H54 (cell line): ENCODE measurements around the gene NUDCD3.

Experiments used
- DNase-seq: peaks from one replicate; pipeline ENCODE4 v3.0.0; 2011; ENCODE audit warnings: low spot score, mixed read lengths; ENCODE audit not compliant: insufficient read length
- FAIRE-seq: peaks from 3 replicates; lab custom pipeline; 2011; peaks lifted over from hg19 to GRCh38; lab: Jason Lieb, UNC
- POLR2A ChIP-seq: IDR thresholded peaks from 2 replicates; pipeline ENCODE4 v1.6.1; 2011; ENCODE audit warnings: low read depth, mild to moderate bottlenecking, low read length

Gene NUDCD3

DNA sequence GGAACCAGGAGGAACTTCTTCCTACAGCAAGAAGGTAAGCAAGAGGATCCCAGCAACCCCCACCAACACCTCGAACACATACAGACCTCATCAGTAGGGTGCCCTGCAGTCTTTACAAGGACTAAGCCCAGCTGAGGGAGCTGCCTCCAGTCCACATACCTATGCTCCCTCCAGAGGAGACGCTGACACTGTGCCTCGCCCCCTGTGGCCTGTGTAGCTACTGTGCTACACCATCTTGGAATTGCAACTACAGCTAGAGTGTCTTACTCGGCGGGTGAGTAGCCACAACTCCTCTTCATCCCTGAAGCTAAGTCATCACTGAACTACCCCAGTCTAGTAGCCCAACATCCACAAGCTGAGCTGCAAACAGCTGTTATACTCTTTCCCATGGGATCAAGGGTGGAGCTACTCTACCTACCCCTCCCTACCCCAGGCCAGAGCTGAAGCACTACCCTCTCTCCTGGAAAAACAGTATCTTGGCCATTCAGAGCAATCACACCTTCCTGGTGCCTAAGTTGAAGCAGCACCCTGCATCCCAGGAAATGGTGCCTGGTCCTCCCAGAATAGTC lies 122.9 kb downstream of the NUDCD3 start:
- no peak for FAIRE-seq
- TF ChIP-seq POLR2A = no peak
- DNase-seq = no peak

DNA sequence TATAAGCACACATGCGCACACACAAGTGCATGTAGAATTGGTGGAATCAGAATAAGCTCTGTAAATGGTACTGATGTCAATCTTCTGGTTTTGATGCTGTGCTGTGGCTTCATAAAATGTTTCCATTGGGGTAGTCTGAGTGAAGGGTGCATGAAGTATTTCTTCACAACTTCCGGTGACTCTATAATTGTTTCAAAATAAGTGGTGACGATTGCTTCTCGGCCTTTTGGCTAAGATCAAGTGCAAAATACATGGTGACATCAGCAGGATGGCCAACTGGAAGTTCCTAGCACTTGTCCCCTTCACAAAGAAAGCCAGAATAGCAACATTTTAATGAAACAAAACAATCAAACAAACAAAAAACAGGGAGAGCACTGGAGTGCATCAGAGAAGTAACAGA lies 123.5 kb downstream of the NUDCD3 start:
- TF ChIP-seq POLR2A = no peak
- no peak for DNase-seq
- no peak for FAIRE-seq

DNA sequence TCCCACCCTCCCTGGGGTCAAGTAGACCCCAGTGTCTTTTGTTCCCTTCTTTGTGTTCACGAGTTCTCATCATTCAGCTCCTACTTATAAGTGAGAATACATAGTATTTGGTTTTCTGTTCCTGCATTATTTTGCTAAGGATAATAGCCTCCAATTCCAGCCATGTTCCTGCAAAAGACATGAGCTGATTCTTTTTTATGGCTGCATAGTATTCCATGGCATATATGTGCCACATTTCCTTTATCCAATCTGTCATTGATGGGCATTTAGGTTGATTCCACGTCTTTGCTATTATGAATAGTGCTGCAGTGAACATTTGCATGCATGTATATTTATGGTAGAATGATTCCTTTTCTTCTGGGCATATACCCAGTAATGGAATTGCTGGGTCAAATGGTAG lies 136.8 kb downstream of the NUDCD3 start:
- DNase-seq = no peak
- no peak for TF ChIP-seq POLR2A
- FAIRE-seq = no peak

DNA sequence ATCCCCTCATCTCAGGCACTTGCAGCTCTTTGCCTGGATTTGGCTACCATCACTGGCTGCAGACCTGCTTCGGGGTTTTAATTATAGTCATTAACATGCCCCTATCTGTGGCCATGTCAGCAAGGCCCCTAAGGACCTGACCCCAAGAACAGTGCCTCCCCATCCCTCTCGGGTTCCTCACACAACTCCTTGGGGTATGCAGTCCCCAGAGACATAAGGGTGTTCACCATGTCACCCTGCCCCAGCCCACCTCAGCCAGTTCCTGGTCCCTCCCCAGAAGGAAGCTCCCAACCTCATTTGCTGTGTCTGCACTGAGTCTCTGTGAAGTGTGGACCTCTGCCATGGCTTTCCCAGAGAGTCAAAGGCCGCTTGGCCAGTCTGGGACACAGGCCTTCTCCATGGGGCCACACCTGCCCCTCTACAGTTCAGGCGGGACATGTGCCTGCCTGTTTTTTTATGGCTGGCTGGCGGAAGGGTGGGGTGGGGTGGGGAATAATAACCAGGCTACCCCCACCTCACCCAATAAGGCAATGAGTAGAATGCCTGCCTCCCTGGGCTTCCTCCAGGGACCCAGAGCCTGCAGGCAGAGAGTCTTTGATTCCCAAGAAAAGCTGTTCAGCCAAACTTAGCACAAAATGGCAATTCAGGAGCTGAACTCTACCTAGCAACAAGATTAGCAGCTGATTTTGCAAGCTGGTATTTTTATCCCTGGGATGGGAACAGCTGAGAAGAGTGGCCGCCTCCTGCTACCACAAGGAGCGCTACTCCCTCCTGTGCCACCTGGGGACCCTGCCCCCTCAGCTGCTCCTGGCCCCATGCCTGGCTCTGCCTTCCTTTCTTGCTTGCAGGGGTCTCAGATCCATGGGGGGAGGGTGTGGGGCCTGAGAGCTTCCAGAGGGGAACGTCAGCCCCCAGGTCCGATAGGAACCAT lies 141.3 kb downstream of the NUDCD3 start:
- TF ChIP-seq POLR2A = no peak
- DNase-seq (no peak), FAIRE-seq (no peak)

DNA sequence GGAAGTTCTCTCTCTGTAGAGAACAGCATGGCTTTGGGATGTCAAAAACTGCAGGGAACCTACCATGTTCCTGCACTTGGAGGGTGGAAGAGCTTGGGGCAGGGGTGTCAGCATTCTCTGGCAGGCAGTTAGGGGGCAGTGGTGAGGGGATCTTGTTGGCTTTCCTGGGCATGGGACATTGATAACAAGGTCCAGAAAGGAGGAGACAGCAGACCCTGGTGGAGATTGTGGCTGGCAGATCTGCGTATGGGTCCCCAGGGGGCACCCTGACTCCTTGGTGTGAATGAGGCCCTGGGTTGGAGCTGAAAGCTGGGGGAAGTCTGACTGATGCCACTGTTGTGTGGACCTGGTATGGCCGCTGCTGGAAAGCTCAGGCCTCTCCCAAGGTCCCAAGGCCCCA lies 142.2 kb downstream of the NUDCD3 start:
- DNase-seq (peak; percentile 70), FAIRE-seq (no peak)
- no peak for TF ChIP-seq POLR2A

DNA sequence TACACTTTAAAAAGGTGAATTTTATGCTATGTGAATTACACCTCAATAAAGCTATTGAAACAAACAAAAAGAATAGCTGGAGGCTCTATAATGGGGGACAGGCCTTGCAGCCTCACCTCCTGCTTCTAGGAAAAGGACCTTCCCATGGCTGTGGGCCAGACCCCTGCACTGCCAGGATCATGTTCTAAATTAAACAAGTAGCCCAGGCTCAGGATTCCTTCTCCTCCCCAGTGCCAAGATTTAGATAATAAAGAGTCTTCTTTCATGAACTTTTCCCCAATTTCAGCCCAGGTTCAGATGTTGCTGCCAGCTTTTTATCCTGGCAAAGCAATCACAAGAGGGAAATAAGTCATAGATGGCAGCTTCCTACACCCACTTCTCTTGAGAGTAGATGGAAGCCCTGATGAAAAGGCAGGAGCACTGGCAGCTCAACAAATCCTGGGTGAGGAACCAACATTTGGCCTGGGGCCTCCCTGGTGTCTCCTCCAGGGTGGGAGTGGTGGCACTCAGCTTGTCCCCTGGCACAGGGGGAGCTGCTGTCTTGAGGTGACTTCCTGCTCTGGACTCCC lies 142.8 kb downstream of the NUDCD3 start:
- no peak for TF ChIP-seq POLR2A
- FAIRE-seq = no peak
- DNase-seq = no peak

DNA sequence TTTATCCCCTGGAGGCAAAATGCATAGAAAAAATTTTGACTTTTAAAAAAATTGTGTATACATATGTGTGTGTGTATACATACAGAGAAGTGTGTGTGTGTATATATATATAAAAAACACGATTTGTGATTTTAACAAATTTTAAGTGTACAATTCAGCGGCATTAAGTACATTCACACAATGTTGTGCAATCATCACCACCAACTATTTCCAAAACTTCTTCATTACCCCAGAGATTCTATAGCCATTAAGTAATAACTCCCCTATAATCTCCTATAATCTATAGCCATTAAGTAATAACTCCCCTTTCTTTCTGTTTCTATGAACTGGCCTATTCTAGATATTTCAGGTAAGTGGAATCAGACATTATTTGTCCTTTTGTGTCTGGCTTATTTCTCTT lies 144.4 kb downstream of the NUDCD3 start:
- DNase-seq = no peak
- TF ChIP-seq POLR2A = no peak
- no peak for FAIRE-seq

DNA sequence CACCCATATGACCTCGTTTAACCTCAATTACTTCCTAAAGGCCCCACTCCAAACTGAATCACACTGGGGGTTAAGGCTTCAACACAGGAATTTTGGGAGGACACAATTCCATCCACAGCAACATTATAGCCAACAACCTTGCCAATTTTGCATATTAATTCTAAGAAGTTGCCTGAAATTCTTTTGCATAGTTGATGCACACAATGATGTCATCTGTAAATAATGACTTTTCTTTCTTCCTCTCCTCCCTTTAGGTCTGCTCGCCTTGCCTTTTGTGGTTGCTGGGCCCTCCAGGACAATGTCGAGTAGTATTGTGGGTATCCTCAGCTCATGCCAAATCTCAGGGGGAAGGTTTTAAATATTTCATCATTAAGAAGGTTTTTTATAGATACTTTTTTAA lies 149.1 kb downstream of the NUDCD3 start:
- no peak for DNase-seq
- no peak for TF ChIP-seq POLR2A
- no peak for FAIRE-seq

DNA sequence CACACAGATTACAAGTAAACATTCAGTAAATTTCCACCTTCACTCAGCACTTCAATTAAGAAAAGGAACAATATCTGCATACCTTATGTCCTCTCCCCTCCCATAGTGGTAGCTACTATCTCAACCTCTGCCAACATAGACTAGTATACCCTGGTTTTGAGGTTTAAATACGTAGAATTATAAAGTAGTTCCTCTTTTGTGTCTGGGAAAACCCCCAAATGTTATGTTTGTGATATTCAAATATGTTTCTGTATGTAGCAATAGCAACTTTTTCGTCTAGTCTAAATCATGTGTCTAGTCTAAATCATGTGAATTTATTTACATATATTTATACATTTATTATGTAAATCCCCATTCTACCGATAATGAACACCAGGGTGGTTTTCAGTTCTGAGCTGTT lies 151.9 kb downstream of the NUDCD3 start:
- no peak for TF ChIP-seq POLR2A
- DNase-seq (no peak), FAIRE-seq (no peak)

DNA sequence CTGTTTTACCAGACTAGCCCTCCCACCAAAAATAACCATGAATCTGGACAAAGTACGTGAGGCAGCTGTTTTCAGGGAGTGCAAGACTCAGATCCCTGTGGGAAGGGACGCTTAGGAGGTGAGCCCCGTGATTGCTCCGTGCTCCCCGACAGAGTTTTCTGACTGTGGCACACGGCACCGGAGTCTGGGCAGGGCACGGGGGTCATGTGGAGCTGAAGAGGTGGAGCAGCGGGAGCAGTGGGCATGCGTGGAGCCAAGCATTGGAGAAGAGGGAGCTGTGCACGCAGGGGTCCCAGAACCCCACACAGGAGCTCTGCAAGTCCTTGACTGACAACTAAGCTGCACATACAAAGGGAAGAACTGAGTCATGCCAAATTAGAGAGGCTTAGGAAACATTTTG lies 154.0 kb downstream of the NUDCD3 start:
- DNase-seq = no peak
- TF ChIP-seq POLR2A = no peak
- no peak for FAIRE-seq

DNA sequence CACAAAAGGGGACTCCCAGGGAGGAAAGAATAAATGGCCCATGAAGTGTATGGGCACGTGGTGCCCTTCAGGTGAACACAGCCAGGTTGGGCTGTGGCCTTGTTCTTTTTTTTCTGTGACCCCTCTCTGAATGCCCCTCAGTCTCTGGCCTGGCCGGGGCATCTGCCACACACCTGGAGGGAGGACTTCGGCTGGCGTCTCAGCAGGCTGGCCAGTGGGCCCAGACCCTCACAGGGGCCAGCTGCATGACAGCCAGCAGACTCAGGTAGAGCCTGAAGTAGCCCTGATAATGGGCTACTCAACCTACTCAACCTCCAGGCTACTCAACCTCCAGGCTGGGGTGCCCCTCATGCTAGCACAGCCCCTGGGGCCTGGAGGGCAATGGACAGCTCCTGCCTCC lies 155.3 kb downstream of the NUDCD3 start:
- DNase-seq (no peak), FAIRE-seq (no peak)
- TF ChIP-seq POLR2A = no peak

DNA sequence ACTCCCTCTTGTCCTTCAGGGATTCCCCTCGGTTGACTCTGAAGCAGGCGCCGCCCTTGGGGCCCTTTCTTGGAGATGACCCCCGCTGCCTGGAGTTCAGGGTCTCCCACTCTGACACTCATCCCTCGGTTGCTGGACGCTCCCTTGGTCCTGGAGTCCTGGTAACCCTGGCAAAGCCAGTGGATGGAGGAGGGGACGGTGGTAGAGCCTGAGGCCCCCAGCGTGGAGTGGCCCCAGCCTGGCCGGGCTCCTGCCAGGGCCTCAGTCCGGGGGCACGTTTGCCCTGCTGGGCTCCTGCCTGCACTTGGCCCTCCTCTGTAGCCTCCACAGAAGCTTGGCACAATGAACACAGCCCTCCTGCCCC lies 155.7 kb downstream of the NUDCD3 start:
- no peak for TF ChIP-seq POLR2A
- DNase-seq (no peak), FAIRE-seq (no peak)

DNA sequence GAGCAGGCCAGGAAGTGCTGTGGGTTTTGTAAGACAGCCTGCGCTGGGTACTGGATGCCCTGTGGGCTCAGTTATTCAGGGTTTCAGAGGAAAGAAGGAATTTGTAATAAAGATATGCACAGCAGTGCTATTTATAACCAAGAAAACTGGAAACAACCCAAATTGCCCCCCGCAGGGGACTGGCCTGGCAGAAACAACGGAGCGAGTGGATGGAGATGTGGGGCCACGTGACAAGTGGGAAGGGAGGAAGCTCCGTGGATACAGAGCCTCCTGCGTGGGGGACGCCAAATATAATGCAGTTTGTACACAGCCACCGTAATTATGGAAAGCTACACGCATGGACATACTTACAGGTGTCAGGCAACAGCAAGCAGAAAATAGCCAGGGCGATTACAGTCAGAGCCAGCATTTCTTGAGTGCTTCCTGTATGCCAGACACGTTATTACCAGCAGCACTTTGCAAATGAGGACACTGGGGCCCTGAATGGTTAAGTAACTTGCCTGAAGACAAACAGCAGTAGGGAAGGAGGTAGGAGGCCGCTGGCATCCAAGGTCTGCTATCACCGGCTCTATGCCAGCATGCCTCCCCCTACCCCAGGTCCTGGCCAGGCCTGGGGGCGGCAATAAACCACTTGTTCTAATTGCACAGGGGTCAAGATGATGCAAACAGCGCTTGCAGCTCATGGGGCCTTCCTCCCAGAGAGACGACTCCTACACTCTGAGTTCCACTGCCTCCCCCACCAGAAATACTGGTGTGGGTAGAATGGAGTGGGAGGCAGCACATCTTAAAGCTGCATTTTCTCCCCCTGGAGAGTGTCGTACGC lies 156.3 kb downstream of the NUDCD3 start:
- no peak for TF ChIP-seq POLR2A
- no peak for FAIRE-seq
- DNase-seq = no peak

DNA sequence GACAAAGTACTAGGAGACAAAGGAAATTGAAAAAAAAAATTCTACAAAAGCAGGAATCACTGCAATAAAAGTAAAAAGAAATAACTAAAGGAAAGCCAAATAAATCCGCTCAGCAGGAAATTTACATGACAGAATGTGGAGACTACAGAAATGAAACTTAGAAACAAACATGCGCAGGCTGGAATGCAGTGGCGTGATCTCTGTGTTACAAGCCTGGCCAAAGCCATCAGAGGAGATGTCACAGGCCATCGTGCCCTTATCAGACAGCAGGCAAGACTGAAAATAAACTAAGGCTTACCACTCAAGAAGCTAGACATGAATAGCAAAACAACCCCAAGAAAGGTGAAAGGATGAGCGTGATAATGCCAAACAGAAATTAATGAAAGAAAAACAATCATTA lies 158.8 kb downstream of the NUDCD3 start:
- FAIRE-seq (no peak), DNase-seq (no peak)
- TF ChIP-seq POLR2A = no peak

DNA sequence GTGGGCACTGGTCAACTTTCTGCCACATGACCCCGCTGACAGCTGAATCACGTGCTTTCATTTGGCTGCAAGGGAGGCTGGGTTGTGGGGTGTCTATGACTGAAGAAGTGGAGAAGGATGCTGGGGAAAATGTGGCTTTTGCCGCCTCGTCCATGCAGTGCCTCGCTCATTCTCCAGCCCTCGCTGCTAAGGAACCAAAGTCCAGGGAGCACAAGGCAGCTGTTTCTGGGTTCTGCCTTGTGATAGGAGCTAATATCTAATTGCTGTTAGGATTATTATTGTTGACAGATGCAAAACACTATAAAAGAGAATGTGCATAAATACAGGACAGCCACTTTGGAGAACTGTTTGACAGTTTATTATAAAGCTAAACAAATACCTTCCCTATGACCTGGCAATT lies 160.1 kb downstream of the NUDCD3 start:
- no peak for TF ChIP-seq POLR2A
- FAIRE-seq (no peak), DNase-seq (no peak)
